Astrocyte of the cerebellum (primary cell): ENCODE measurements around the gene TCEAL9.
"Not testable (repeated sequence)": the region's sequence is repeated elsewhere in the genome, so short reads cannot be mapped to it uniquely, and the experiment has no call there.

Source experiments
- DNase-seq: peaks from one replicate; pipeline ENCODE4 v3.0.0-alpha.2; 2011; ENCODE audit warnings: low read depth
- H3K4me3 ChIP-seq: 2 replicates; pipeline ENCODE4 v1.5.1; 2011; ENCODE audit warnings: mild to moderate bottlenecking, low read depth, low read length, moderate library complexity
- in situ Hi-C: cut with HindIII; loops from 2 replicates; pipeline ENCODE4 v1.10.0; 2017; ENCODE audit warnings: low sequenced_read_pairs
- TF ChIP-seq, protein P1 (sequence below): IDR thresholded peaks from 2 replicates; pipeline ENCODE4 v1.5.1; 2012; ENCODE audit warnings: low read length, low read depth, moderate library complexity, mild to moderate bottlenecking; ENCODE audit errors: missing control alignments

The TCEAL9 gene

DNA sequence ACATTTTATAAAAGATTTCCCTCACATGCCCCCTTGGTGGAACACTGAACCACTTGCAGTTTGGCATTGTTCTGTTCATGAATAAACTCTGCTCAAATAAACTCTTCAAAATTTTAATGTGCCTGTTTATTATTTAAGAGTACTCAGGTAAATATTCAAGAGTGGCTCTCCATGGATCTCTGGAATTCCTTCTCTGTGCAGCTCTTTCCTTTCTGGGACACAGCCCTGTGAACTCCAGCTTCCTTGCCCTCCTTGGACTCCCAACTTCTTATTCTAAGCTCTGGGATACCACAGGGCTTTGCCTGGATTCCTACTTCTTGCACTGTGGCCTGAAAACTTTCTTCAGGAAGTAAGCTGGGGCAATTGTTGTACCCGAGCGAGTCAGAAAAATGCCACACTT is 28.4 kb downstream of the TCEAL9 start:
- TF ChIP-seq, protein P1, sequence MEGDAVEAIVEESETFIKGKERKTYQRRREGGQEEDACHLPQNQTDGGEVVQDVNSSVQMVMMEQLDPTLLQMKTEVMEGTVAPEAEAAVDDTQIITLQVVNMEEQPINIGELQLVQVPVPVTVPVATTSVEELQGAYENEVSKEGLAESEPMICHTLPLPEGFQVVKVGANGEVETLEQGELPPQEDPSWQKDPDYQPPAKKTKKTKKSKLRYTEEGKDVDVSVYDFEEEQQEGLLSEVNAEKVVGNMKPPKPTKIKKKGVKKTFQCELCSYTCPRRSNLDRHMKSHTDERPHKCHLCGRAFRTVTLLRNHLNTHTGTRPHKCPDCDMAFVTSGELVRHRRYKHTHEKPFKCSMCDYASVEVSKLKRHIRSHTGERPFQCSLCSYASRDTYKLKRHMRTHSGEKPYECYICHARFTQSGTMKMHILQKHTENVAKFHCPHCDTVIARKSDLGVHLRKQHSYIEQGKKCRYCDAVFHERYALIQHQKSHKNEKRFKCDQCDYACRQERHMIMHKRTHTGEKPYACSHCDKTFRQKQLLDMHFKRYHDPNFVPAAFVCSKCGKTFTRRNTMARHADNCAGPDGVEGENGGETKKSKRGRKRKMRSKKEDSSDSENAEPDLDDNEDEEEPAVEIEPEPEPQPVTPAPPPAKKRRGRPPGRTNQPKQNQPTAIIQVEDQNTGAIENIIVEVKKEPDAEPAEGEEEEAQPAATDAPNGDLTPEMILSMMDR, result no peak
- in situ Hi-C loops, result no loop called here
- no peak overlapping the region for H3K4me3 ChIP-seq
- DNase-seq, result no peak

DNA sequence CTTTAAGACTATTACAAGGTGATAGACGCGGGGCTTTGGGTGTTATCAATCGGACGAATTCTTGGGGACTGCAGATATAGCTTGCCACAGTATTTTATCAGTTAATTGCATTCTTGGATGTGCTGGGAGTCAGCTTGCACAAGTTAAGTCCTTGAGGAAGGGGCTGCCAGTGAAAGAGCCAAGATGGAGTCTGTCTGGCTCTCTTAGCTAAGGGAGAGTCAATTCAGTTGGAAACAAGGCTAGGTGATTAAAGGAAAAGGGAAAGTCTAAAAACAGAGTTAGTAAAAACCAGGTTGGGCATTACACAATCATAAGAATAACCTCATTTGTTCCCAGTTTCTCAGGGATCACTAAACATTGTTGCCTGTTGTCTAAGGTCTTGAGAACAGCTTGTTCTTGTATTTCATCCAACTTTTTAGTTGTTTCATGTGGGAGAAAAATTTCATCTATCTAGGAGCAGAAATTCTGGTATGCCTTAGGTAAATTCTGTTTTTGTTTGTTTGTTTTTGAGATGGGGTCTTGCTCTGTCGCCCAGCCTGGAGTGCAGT is 29.1 kb downstream of the TCEAL9 start:
- in situ Hi-C loops, H3K4me3 ChIP-seq, DNase-seq: not testable (repeated sequence)

DNA sequence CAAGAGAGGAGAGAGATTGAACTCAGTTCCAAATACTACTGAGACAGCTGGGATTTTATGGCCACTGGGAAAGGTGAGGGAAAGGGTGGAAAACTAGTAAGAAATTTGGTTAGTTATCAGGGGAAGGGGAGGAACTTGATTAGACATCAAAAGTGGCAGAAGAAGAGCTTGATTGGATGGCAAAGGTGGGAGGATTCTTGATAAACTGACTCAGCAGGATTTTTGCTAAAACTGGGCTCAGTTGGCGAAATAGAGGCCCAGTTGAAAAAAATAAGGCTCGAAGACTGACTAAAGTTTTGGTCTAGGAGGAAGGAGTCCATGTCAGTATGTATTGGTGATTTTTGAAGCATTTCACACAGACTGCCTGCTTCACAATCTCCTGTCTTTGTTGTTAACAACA is 30.0 kb downstream of the TCEAL9 start:
- TF ChIP-seq, protein P1, result no peak
- H3K4me3 ChIP-seq, result no peak overlapping the region
- in situ Hi-C loops, result no loop called here
- DNase-seq, result no peak

DNA sequence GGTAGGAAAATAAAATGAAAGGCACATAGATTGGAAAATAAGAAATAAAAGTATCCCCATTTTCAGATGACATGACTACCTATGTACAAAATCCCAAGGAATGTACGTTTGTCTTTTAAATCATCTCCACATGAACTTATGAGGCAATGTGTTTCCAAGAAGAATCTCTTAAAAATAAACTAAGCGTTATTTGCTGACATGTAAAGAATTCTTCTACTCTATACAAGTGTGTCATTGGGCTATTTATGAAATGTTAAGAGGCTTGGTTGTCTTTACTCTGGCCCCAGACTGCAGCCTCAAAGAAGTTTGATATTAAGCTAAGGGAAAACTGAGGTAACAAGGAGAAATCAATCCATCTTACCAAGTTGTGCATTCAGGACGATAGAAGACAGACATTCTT is 37.2 kb downstream of the TCEAL9 start:
- TF ChIP-seq, protein P1, result no peak
- in situ Hi-C loops, result no loop called here
- no peak for DNase-seq
- H3K4me3 ChIP-seq, result no peak overlapping the region

DNA sequence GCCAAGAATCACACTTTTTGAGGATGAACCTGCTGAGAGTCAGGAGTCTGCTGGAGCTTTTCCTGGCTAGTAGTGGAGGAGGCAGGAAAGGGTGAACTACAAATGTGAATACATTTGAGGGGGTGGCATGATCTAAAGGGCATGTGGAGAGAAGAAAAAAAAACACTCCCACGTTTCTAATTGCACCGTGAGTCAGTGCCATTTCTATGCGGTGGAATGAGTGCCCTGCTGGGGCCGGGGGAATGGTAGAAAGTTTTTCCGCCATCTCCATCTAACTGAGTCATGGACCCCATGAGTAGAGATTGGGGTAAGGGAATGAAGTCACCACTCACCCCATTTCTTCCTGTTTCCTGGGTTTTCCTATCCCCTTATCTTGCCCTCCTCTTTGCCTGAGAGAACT is 39.9 kb downstream of the TCEAL9 start:
- DNase-seq, result no peak
- TF ChIP-seq, protein P1, result no peak
- in situ Hi-C loops, result no loop called here
- no peak overlapping the region for H3K4me3 ChIP-seq

DNA sequence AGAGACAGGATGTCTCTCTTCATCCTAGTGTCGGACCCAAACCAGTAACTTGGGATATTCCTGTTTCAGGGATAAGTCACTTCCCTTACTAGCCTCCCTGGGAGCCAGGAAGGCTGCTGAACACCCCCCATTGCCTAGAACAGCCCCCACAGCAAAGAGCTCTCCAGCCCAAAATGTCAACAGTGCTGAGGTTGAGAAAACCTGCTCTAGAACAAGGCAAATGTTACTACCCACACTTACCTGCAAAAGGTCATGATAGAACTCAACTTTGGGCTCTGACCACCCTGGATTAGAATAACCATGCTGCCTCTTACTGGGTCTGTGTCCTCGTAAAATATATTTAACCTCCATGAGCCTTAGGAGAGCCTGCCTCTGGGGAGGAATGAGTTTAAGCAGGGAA is 40.4 kb downstream of the TCEAL9 start:
- H3K4me3 ChIP-seq, result no peak overlapping the region
- in situ Hi-C loops, result no loop called here
- DNase-seq, result no peak
- TF ChIP-seq, protein P1, result no peak

DNA sequence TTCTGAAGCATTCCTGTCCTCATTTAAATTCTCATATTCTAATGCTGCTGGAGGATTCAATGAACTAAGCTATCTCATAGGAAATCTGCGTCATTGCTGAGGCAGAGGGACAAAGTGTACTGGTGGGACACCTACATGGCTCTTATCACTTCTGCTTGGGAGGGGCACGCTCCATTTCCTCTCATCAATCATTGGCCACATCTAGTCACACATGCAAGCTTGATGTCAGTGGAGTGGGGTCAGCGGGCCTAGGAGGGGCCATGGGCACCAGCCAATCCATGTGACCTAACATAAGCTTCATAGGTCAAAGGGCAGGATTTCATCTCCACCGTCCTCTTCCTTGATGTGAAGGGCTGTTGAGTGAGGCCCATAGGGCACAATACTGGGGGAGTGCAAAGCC is 41.4 kb downstream of the TCEAL9 start:
- TF ChIP-seq, protein P1, result no peak
- in situ Hi-C loops, result no loop called here
- no peak overlapping the region for H3K4me3 ChIP-seq
- no peak for DNase-seq
